Activated CD8-positive, alpha-beta T cell treated with anti-CD3 and anti-CD28 coated beads for 36 hours (primary cell): ENCODE data around the gene PRKN. TPM values are rescaled to one million over a fixed set of nuclear protein-coding genes. Genes with fewer than 3 reads are reported as not detected.

Source experiments
- ATAC-seq: fragments of 200-7000 bp; cut with Tn5 transposase; one replicate; pipeline ENCODE4 v1.10.0; 2021; ENCODE audit warnings: mild to moderate bottlenecking, moderate library complexity
- CTCF ChIA-PET: fragments of 350-600 bp; sonication (Branson Sonifier 250); formaldehyde crosslinking; loops from one replicate; lab custom pipeline; 2021; ENCODE audit warnings: antibody characterized with exemption; lab: Charles Lee
- POLR2A ChIA-PET: fragments of 350-600 bp; sonication (Branson Sonifier 250); formaldehyde crosslinking; loops from one replicate; lab custom pipeline; 2021; ENCODE audit warnings: antibody characterized with exemption; lab: Charles Lee
- DNase-seq: peaks from one replicate; pipeline ENCODE4 v3.0.0-alpha.2; 2020
- H3K27ac Mint-ChIP-seq: one replicate; pipeline ENCODE4 v1.8.0; 2021; ENCODE audit warnings: mild to moderate bottlenecking, mixed read lengths
- H3K27me3 Mint-ChIP-seq: one replicate; pipeline ENCODE4 v1.8.0; 2021; ENCODE audit warnings: mixed read lengths
- H3K36me3 Mint-ChIP-seq: one replicate; pipeline ENCODE4 v1.8.0; 2021; ENCODE audit warnings: low read depth, mixed read lengths
- H3K4me1 Mint-ChIP-seq: one replicate; pipeline ENCODE4 v1.8.0; 2021; ENCODE audit warnings: low read depth, mixed read lengths
- H3K4me3 Mint-ChIP-seq: one replicate; pipeline ENCODE4 v1.8.0; 2021; ENCODE audit warnings: mild to moderate bottlenecking, moderate library complexity, mixed read lengths
- H3K9me3 Mint-ChIP-seq: one replicate; pipeline ENCODE4 v1.8.0; 2021; ENCODE audit warnings: mixed read lengths
- intact Hi-C: fragments of 100-400 bp; cut with micrococcal nuclease; formaldehyde crosslinking; loops from one replicate; pipeline ENCODE4 v1.10.0; 2022
- total RNA-seq, 2 experiments: library from RNA; stranded (reverse); gene quantifications; one replicate each; pipeline ENCODE4 v1.2.3, GENCODE V29; 2021
- TF ChIP-seq, protein P1 (sequence below): fragments of 200-600 bp; IDR thresholded peaks from one replicate; pipeline ENCODE4 v1.8.0; 2022; ENCODE audit warnings: antibody characterized with exemption, mild to moderate bottlenecking

The PRKN gene
- total RNA-seq, 2 experiments from 2014 or later: 1.2 to 1.4 TPM

DNA sequence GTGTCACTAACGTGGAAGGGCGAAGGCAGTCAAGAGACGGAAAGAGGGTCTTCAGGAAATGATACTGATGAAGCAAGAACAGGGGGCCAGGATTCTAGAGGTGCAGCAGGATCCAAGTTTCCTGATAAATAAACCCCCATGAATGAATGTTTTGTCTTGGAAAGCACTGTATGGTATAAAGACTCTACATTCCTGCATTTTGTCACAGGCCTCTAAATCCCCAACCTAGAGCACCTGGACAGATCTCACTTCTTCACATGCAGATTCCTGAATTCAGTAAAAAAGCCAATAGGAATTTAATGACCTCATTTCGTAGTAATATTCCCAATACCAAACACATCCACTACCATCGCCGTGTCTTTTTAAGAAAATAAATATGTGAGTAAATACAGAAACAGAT lies 577.8 kb downstream of the PRKN start:
- DNase-seq: no peak
- Mint-ChIP-seq H3K9me3 (no peaks in the 10 kb centered on the region), H3K4me1 (no peaks in the 10 kb centered on the region), H3K27me3 (no peaks in the 10 kb centered on the region), H3K27ac (no peak overlapping the region), H3K36me3 (no peaks in the 10 kb centered on the region), H3K4me3 (no peak overlapping the region)
- intact Hi-C loops: no loop called here
- ChIA-PET CTCF (no interaction called here), POLR2A (no interaction called here)
- ATAC-seq: no peak
- TF ChIP-seq, protein P1, sequence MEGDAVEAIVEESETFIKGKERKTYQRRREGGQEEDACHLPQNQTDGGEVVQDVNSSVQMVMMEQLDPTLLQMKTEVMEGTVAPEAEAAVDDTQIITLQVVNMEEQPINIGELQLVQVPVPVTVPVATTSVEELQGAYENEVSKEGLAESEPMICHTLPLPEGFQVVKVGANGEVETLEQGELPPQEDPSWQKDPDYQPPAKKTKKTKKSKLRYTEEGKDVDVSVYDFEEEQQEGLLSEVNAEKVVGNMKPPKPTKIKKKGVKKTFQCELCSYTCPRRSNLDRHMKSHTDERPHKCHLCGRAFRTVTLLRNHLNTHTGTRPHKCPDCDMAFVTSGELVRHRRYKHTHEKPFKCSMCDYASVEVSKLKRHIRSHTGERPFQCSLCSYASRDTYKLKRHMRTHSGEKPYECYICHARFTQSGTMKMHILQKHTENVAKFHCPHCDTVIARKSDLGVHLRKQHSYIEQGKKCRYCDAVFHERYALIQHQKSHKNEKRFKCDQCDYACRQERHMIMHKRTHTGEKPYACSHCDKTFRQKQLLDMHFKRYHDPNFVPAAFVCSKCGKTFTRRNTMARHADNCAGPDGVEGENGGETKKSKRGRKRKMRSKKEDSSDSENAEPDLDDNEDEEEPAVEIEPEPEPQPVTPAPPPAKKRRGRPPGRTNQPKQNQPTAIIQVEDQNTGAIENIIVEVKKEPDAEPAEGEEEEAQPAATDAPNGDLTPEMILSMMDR: no peak

DNA sequence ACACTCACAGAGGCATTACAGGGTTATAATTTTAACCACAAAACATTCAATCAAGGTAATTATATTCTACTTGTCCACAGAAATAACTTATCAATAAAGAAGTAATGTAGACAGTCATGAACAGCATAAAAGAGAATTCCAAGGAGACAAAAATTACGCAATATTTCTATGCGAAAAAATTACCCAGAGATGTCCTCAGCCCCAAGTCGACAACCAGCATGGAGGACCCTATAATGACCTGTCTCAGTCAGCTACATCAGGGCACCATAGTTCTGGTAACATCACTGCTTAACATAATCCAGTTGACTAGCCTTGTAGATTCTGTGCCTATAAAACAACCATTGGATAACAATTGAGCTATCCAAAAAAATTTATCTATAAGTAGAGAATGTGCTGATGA lies 579.8 kb downstream of the PRKN start:
- Mint-ChIP-seq H3K27ac (no peak overlapping the region), H3K36me3 (no peaks in the 10 kb centered on the region), H3K4me1 (no peaks in the 10 kb centered on the region), H3K4me3 (no peak overlapping the region), H3K27me3 (no peaks in the 10 kb centered on the region), H3K9me3 (no peaks in the 10 kb centered on the region)
- ChIA-PET POLR2A (no interaction called here), CTCF (no interaction called here)
- intact Hi-C loops: no loop called here
- TF ChIP-seq, protein P1: no peak
- DNase-seq: no peak
- ATAC-seq: no peak

DNA sequence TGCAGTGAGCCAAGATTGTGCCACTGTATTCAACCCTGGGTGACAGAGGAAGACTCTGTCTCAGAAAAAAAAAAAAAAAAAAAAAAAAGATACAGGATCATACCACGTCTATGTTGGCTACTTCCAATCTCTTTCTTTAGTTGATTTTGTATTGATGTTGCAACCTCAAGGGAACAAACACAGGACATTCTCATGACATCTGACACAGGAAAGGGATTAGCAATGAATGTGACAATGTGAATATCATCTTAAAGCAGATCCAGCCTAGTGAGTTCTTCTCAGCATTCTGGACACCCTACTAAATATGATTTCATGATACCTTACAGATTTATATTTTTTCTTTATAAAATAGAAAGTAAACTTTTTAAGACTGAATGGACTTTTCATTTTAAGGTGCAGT lies 580.3 kb downstream of the PRKN start:
- no peaks in the 10 kb centered on the region for H3K36me3 Mint-ChIP-seq
- no peak overlapping the region for H3K27ac Mint-ChIP-seq
- no peaks in the 10 kb centered on the region for H3K4me1 Mint-ChIP-seq
- DNase-seq (no peak), ATAC-seq (no peak)
- no peaks in the 10 kb centered on the region for H3K27me3 Mint-ChIP-seq
- H3K4me3 Mint-ChIP-seq: no peak overlapping the region
- TF ChIP-seq, protein P1: no peak
- no peaks in the 10 kb centered on the region for H3K9me3 Mint-ChIP-seq
- CTCF ChIA-PET: no interaction called here
- intact Hi-C loops: no loop called here
- POLR2A ChIA-PET: no interaction called here

DNA sequence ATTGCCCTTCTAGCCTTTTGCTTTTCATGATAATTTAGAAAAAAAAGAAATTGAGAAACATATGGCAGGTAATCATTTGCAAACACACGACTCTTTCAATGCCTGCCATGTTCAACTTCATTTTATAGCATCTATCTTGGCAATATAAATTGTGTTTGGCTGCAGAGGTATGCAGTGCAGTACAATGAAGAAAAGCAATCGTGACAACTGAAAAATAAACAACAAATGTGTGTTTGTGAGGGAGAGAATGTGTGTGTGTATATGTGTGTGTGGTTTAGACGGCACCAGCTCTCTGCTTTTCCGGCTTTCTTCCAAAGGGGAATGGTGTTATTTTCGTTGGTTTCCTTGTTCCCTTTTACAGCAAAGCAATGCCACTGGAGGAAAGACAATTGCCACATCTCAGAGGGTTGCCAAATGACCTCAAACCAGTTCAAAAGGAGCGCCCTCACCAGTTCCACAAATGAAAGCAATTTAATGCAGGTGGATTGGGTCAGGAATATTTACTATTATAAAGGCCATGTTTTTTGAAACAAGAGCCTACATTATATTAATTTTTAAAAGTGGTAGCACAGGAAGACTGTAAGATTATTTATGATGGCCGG lies 587.2 kb downstream of the PRKN start:
- TF ChIP-seq, protein P1: no peak

DNA sequence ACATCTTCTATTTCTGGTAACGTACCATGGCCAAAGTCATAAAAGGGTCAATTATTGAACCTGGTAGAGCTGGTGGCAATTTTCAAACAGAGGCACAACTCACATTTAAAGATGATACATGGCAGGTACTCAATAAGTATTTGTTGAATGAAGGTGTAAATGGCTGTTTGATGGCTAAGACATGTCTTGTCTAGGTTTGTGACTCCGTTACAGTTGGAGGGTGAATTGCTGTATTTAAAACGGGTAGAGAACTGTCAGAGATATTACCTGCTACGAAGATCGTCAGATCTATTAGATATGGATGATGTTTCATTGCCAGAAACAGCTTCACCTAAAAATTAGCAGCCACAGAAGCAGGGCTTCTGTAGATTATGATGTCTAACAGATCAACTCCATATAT lies 601.9 kb downstream of the PRKN start:
- TF ChIP-seq, protein P1: no peak
- H3K9me3 Mint-ChIP-seq: peaks cover 10% of the 10 kb centered on the region
- CTCF ChIA-PET: no interaction called here
- H3K4me1 Mint-ChIP-seq: no peaks in the 10 kb centered on the region
- DNase-seq (no peak), ATAC-seq (no peak)
- H3K4me3 Mint-ChIP-seq: no peak overlapping the region
- H3K27me3 Mint-ChIP-seq: no peaks in the 10 kb centered on the region
- no peaks in the 10 kb centered on the region for H3K36me3 Mint-ChIP-seq
- intact Hi-C loops: no loop called here
- no peak overlapping the region for H3K27ac Mint-ChIP-seq
- POLR2A ChIA-PET: no interaction called here

More for the DNA sequence above, 587.2 kb downstream of the PRKN start:
- Mint-ChIP-seq H3K4me3 (no peak overlapping the region), H3K36me3 (peaks cover 3% of the 10 kb centered on the region), H3K9me3 (peaks cover 12% of the 10 kb centered on the region), H3K27me3 (no peaks in the 10 kb centered on the region), H3K27ac (no peak overlapping the region), H3K4me1 (no peaks in the 10 kb centered on the region)
- ChIA-PET CTCF (no interaction called here), POLR2A (no interaction called here)
- ATAC-seq (no peak), DNase-seq (no peak)
- intact Hi-C loops: no loop called here
